Activated naive CD8-positive, alpha-beta T cell treated with anti-CD3 and anti-CD28 coated beads, Interleukin-2, amount 50 U/mL, for 24 hours (primary cell): ENCODE measurements around the gene KANK3.
"Not testable (repeated sequence)": the region's sequence is repeated elsewhere in the genome, so short reads cannot be mapped to it uniquely, and the experiment has no call there.

Experiments used
- ATAC-seq: fragments of 150-1000 bp; cut with Tn5 transposase; one replicate; pipeline ENCODE4 v1.10.0; 2021
- DNase-seq: peaks from one replicate; pipeline ENCODE4 v3.0.0; 2021
- H3K27ac Mint-ChIP-seq: one replicate; pipeline ENCODE4 v1.8.0; 2021; ENCODE audit warnings: mild to moderate bottlenecking, mixed read lengths
- H3K27me3 Mint-ChIP-seq: one replicate; pipeline ENCODE4 v1.8.0; 2021; ENCODE audit warnings: mixed read lengths
- H3K36me3 Mint-ChIP-seq: one replicate; pipeline ENCODE4 v1.8.0; 2021; ENCODE audit warnings: low read depth, mixed read lengths
- H3K4me1 Mint-ChIP-seq: one replicate; pipeline ENCODE4 v1.8.0; 2021; ENCODE audit warnings: mixed read lengths
- H3K4me3 Mint-ChIP-seq: one replicate; pipeline ENCODE4 v1.8.0; 2021; ENCODE audit warnings: mild to moderate bottlenecking, moderate library complexity, mixed read lengths
- H3K9me3 Mint-ChIP-seq: one replicate; pipeline ENCODE4 v1.8.0; 2021; ENCODE audit warnings: mixed read lengths

Gene KANK3

GRCh38 chr19:8342684-8343482, at the start of gene KANK3:
TSS of gene KANK3 (minus strand) at chr19:8343262. CDS start at chr19:8337828, 5,434 bp downstream.
- H3K27ac Mint-ChIP-seq, result peak within 1 kb of the TSS; percentile 35
- H3K36me3 Mint-ChIP-seq, result no peaks in the 10 kb centered on the region
- H3K4me1 Mint-ChIP-seq, result peaks cover 3% of the 10 kb centered on the region
- H3K4me3 Mint-ChIP-seq, result peak within 1 kb of the TSS; percentile 68
- ATAC-seq (peak; percentile 100), DNase-seq (peak; percentile 97)
- H3K27me3 Mint-ChIP-seq, result peaks cover 36% of the 10 kb centered on the region
- no peaks in the 10 kb centered on the region for H3K9me3 Mint-ChIP-seq

GRCh38 chr19:8392017-8392591, 49.0 kb upstream of the KANK3 start:
- Mint-ChIP-seq H3K36me3 (no peaks in the 10 kb centered on the region), H3K9me3 (no peaks in the 10 kb centered on the region), H3K27ac (peak overlapping the region; percentile 11), H3K4me3 (no peak overlapping the region), H3K27me3 (no peaks in the 10 kb centered on the region), H3K4me1 (peaks cover 43% of the 10 kb centered on the region)
- DNase-seq, result no peak
- ATAC-seq, result no peak

GRCh38 chr19:8391198-8392016, 48.3 kb upstream of the KANK3 start:
- ATAC-seq (no peak), DNase-seq (no peak)
- H3K27ac Mint-ChIP-seq, result peak overlapping the region; percentile 40
- peaks cover 5% of the 10 kb centered on the region for H3K9me3 Mint-ChIP-seq
- peaks cover under 1% of the 10 kb centered on the region for H3K36me3 Mint-ChIP-seq
- H3K4me3 Mint-ChIP-seq, result peak overlapping the region; percentile 69
- peaks cover 40% of the 10 kb centered on the region for H3K4me1 Mint-ChIP-seq
- no peaks in the 10 kb centered on the region for H3K27me3 Mint-ChIP-seq

- Mint-ChIP-seq H3K27me3 (no peaks in the 10 kb centered on the region), H3K36me3 (peaks cover 3% of the 10 kb centered on the region), H3K27ac (peak overlapping the region; percentile 40), H3K4me3 (peak overlapping the region; percentile 69), H3K9me3 (peaks cover 9% of the 10 kb centered on the region), H3K4me1 (peaks cover 36% of the 10 kb centered on the region)
- peak; percentile 46 for ATAC-seq
- DNase-seq, result peak; percentile 95
Observed at GRCh38 chr19:8390617-8390981, 47.5 kb upstream of the KANK3 start.

- ATAC-seq (peak; percentile 97), DNase-seq (peak; percentile 97)
- H3K27ac Mint-ChIP-seq, result peak within 1 kb of the TSS; percentile 87
- no peaks in the 10 kb centered on the region for H3K27me3 Mint-ChIP-seq
- H3K9me3 Mint-ChIP-seq, result peaks cover 9% of the 10 kb centered on the region
- peaks cover 36% of the 10 kb centered on the region for H3K4me1 Mint-ChIP-seq
- peaks cover 3% of the 10 kb centered on the region for H3K36me3 Mint-ChIP-seq
- H3K4me3 Mint-ChIP-seq, result peak within 1 kb of the TSS; percentile 89
Observed at GRCh38 chr19:8389891-8390616, 47.0 kb upstream of the KANK3 start, which contains the start of gene RAB11B. TSS of gene RAB11B (plus strand) at chr19:8390360. CDS start at chr19:8390417, 57 bp downstream.

GRCh38 chr19:8388612-8388958, 45.5 kb upstream of the KANK3 start:
- DNase-seq, result no peak
- no peaks in the 10 kb centered on the region for H3K27me3 Mint-ChIP-seq
- no peak overlapping the region for H3K27ac Mint-ChIP-seq
- ATAC-seq, result no peak
- peaks cover 3% of the 10 kb centered on the region for H3K36me3 Mint-ChIP-seq
- peaks cover 46% of the 10 kb centered on the region for H3K4me1 Mint-ChIP-seq
- H3K4me3 Mint-ChIP-seq, result no peak overlapping the region
- peaks cover 9% of the 10 kb centered on the region for H3K9me3 Mint-ChIP-seq

GRCh38 chr19:8387688-8388611, 44.9 kb upstream of the KANK3 start:
- peaks cover 44% of the 10 kb centered on the region for H3K4me1 Mint-ChIP-seq
- ATAC-seq (no peak), DNase-seq (no peak)
- H3K27ac Mint-ChIP-seq, result no peak overlapping the region
- peaks cover 9% of the 10 kb centered on the region for H3K9me3 Mint-ChIP-seq
- H3K4me3 Mint-ChIP-seq, result no peak overlapping the region
- H3K36me3 Mint-ChIP-seq, result peaks cover 3% of the 10 kb centered on the region
- no peaks in the 10 kb centered on the region for H3K27me3 Mint-ChIP-seq

GRCh38 chr19:8386990-8387389, 43.9 kb upstream of the KANK3 start:
- H3K27me3 Mint-ChIP-seq, result no peaks in the 10 kb centered on the region
- no peak overlapping the region for H3K4me3 Mint-ChIP-seq
- no peak overlapping the region for H3K27ac Mint-ChIP-seq
- H3K36me3 Mint-ChIP-seq, result peaks cover 3% of the 10 kb centered on the region
- DNase-seq (no peak), ATAC-seq (no peak)
- peaks cover 37% of the 10 kb centered on the region for H3K4me1 Mint-ChIP-seq
- peaks cover 9% of the 10 kb centered on the region for H3K9me3 Mint-ChIP-seq

- not testable (repeated sequence) for DNase-seq, ATAC-seq, H3K9me3 Mint-ChIP-seq, H3K27ac Mint-ChIP-seq, H3K4me3 Mint-ChIP-seq, H3K27me3 Mint-ChIP-seq, H3K36me3 Mint-ChIP-seq
- H3K4me1 Mint-ChIP-seq, result peaks cover 32% of the 10 kb centered on the region
Observed at GRCh38 chr19:8386419-8386818, 43.4 kb upstream of the KANK3 start.

GRCh38 chr19:8385566-8385965, 42.5 kb upstream of the KANK3 start:
- not testable (repeated sequence) for H3K27ac Mint-ChIP-seq, ATAC-seq, H3K4me3 Mint-ChIP-seq

GRCh38 chr19:8385103-8385502, 42.0 kb upstream of the KANK3 start:
- H3K9me3 Mint-ChIP-seq, H3K36me3 Mint-ChIP-seq, H3K27ac Mint-ChIP-seq, DNase-seq, H3K27me3 Mint-ChIP-seq, ATAC-seq, H3K4me3 Mint-ChIP-seq: not testable (repeated sequence)
- peaks cover 24% of the 10 kb centered on the region for H3K4me1 Mint-ChIP-seq

More at GRCh38 chr19:8385566-8385965, 42.5 kb upstream of the KANK3 start:
- peaks cover 25% of the 10 kb centered on the region for H3K4me1 Mint-ChIP-seq
- DNase-seq, H3K9me3 Mint-ChIP-seq, H3K27me3 Mint-ChIP-seq, H3K36me3 Mint-ChIP-seq: not testable (repeated sequence)

- DNase-seq, H3K9me3 Mint-ChIP-seq, H3K36me3 Mint-ChIP-seq, ATAC-seq, H3K27ac Mint-ChIP-seq, H3K4me3 Mint-ChIP-seq, H3K27me3 Mint-ChIP-seq: not testable (repeated sequence)
- H3K4me1 Mint-ChIP-seq, result peaks cover 19% of the 10 kb centered on the region
Observed at GRCh38 chr19:8384569-8384968, 41.5 kb upstream of the KANK3 start.

- not testable (repeated sequence) for H3K27me3 Mint-ChIP-seq, H3K9me3 Mint-ChIP-seq, H3K4me3 Mint-ChIP-seq, H3K27ac Mint-ChIP-seq, ATAC-seq, H3K36me3 Mint-ChIP-seq, DNase-seq
- H3K4me1 Mint-ChIP-seq, result peaks cover 13% of the 10 kb centered on the region
Observed at GRCh38 chr19:8379156-8379891, 36.3 kb upstream of the KANK3 start.
